A204.1 (cell line): ENCODE measurements around the gene DNER.
A peak's percentile ranks its signal among the peaks of the same experiment; 100 is the strongest.

Experiments used
- FAIRE-seq: peaks from 2 replicates; lab custom pipeline; 2012; peaks lifted over from hg19 to GRCh38; lab: Jason Lieb, UNC

DNER gene

DNA sequence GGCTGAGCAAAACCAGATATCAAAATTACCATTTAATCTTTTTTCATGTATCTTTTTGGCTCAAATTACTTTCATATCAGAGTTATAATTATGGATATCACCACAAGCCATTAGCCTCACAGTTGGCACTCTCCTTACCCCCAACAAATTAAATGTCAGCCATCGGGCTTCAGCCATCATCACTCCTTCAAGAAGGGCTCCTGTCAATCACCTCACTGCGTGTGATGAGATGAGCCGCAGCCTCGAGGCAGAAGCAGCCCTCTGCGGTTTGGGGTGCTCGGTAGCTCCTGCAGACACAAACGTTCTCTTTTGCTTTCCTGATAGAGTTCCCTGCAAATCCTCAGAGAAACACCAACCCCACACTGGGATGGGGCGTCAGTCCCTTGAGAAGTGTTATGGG is 94.1 kb downstream of the DNER start:
- no peak for FAIRE-seq

DNA sequence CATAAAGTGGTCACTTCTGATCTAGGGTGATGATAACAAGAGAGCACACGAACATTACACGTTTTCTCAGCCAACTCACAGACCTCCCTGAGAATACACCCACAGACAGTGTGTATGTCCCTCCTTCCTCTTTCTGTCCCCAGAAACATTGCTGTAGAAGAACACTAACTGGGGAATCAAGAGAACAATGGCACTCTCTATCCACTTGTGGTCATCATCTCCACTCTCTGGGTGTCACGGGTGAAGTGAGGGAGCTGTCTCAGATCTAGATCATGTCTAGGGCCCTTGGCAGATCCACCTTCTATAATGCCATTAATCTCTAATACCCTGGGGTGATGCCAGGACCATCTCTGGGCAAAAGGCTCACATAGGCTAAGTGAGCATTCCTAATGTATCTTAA is 97.9 kb downstream of the DNER start:
- FAIRE-seq: no peak

DNA sequence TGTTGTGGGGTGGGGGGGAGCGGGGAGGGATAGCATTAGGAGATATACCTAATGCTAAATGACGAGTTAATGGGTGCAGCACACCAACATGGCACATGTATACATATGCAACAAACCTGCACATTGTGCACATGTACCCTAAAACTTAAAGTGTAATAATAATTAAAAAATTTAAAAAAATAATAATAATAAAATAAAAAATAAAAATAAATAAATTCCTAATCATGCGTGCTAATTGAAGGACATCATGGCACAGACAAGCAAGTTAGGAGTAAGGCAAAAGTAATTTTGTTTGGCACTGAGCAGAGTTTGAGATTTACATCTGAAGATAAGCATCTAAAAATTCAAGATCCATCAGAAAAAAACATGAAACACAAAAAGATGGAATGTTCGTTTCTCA is 100.3 kb downstream of the DNER start:
- FAIRE-seq: peak; percentile 70

GRCh38 chr2:229612384-229612971 is 101.9 kb downstream of the DNER start:
- no peak for FAIRE-seq

DNA sequence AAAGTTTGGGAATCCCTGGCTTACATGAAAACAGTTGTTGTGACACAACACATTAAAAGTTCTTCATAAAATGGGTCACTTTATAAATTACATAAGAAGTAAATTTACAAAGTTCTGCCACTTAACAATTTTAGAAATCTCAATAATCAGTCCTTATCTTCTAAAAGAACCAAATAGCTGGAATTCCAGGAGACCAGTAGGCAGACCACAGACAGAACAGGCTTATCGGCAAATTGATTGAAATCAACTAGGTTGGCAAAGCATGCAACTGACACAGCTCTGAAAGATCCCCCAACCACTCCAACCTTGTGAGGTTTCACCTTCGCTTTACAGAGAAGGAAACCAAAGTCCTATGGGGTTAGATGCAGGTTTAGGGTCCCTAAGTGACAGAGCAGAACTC is 103.0 kb downstream of the DNER start:
- FAIRE-seq: no peak

GRCh38 chr2:229610872-229611271 is 103.5 kb downstream of the DNER start:
- no peak for FAIRE-seq

DNA sequence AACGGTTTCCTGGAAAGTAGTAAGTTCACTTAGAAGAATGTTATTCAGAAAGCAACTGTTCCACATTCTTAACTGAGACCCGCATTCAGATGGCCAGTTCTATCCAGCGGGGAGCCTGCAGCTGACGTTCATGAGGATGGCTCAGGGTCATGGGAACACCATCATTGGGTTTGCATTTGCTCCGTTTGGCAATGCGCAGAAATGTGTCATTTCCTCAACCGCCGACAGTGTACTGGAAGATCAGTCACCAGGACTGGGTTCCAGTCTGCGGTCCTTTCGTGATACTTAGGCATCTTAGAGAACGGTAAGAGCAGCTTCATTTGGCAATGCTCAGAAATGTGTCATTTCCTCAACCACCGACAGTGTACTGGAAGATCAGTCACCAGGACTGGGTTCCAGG is 104.0 kb downstream of the DNER start:
- FAIRE-seq: peak; percentile 99

DNA sequence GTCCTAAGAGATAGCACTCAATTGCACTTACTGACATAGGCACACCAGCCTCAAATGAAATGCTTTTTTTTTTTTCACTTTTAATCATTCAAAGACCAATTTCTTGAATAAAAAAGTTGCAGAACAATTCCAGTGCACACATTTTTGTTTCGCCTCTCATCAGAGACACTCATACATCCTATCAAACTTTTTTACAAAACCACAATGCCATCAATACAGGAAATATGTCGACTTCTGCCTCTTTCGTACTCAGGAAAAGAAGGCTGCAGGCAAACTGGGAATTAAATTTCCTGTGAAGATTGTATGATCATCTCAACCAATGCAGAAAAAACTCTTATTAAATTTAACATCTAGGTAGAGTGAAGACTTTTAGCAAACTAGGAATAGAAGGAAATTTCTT is 112.4 kb downstream of the DNER start:
- no peak for FAIRE-seq

DNA sequence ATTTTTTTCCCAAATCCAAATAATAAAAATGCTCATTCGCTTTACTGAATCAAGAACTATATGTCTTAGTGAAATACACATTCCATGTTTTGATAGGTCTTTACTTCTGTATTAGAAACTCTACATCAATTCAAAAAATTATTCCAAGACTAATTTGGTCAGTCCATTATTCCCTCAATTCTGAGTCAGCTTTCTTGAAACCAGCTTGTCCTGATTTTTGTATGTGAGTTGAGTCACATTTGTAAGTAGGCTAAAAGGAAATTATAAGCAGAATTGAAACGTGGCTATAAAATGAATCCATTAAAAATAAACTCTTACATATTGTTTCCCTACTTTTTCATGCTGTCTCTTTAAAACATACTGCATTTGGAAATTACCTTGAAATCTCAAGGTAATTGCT is 113.0 kb downstream of the DNER start:
- FAIRE-seq: no peak

DNA sequence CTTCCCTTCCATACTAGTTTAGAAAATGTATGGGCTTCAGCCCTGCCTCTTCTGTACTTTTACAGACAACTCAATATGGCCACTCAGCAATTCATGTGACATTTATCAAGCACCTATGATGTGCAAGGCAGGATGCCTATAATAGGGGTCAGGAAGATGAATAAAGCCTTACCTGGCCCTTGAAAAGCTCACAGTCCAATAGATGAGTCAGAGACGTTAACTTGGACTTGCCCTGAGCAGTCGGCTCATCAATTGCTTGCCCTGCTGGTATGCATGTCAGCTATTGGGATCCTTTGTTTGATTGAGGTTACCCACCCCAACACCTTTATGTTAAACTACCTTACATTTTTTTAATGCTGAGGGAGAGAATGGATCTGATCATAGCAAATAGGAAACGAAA is 116.1 kb downstream of the DNER start:
- no peak for FAIRE-seq

GRCh38 chr2:229596796-229597195 is 117.6 kb downstream of the DNER start:
- no peak for FAIRE-seq

DNA sequence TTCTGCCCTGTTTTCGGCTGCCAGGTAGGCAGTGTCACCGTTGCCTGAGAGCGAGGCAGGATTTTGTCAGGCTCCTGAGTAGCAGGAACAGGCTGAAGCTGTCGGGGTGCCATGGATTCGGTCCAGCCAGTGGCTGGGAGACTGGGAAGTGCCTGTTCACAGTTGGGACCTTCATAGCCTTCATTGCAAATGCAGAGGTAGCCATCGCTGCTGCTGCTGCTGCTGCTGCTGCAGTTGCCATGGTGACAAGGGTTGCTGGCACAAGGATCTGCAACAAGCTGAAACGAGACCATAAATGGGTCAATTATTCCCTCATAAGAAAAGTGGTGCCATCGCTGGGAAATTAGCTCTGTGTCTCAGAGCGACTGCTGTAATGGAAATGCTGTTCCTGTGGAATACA is 122.7 kb downstream of the DNER start:
- FAIRE-seq: no peak

- peak; percentile 95 for FAIRE-seq
Observed at GRCh38 chr2:229586746-229587705, 127.3 kb downstream of the DNER start.

DNA sequence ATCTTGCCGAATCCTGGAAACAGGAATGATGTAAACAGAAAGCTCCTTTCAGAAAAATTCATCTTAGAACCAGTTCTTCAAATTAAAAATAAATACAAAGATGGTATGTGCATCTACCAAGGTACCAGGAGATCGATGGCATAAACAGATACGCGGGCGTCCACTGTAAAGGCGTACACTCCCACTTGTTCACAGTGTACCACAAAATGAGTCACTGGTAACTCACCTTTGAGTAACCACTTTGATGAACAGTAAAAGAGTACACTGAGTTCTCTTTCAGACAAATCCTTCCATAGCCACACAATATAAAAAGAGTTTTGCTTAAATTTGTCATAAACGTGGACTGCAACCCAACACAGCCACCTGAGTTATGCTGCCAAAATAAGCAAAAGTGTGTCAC is 128.3 kb downstream of the DNER start:
- peak; percentile 74 for FAIRE-seq

- FAIRE-seq: peak; percentile 48
Observed at GRCh38 chr2:229582151-229582550, 132.2 kb downstream of the DNER start.

- FAIRE-seq: no peak
Observed at GRCh38 chr2:229578052-229578846, 136.1 kb downstream of the DNER start.

GRCh38 chr2:229575569-229576315 is 138.6 kb downstream of the DNER start:
- peak; percentile 11 for FAIRE-seq

DNA sequence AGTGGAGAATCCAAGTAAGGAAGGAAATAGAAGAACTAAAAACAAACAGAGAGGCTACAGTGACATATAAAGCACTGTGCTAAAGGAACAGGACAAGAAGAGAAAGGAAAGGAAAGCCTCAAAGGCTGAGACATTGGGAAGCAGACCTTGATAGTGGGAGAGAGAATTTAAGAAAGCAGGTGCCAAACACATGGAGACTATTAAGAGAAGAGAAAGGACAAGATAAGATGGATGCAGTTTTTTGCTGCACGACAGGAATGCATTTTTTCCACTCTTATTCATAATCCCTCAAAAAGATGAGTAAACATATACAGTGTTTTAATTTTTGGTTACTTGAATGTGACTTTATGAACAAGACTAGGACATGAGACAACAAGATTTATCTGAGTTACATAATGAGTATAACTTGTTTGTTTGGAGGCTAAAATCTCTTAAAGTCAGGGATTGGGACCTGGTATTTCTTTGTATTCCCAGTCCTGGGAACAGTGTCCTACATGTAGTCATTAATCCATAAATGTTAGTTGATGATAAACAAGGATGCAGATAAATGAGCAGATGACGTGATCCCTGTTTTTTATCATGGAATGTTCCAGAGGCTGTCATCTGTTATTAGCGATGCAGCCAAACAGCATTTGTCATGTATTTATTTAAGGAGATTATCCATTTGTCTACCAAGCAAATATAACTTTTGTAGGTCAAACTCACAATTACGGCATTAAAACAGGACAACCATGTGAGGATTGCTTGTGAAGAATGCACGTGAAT is 141.7 kb downstream of the DNER start:
- no peak for FAIRE-seq

GRCh38 chr2:229571243-229571642 is 143.1 kb downstream of the DNER start:
- no peak for FAIRE-seq

DNA sequence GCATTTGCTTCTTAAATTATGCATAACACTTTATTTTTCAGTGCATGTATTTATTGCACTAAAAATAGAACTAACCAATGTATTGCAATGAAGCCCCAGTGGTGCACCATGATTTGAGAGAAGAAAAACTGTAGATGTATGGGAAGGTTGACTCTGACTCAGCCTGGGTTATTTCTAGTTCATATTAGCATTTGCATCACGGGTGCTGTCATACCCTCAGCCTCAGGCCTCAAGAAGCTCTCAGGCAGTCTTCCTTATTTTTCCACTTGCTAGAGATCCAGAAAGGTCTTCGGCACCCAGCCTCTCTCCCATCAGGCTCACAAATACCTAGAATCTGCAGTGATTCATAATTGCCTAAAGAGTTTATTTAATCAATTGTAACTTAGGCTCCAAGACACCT is 148.0 kb downstream of the DNER start:
- FAIRE-seq: no peak

DNA sequence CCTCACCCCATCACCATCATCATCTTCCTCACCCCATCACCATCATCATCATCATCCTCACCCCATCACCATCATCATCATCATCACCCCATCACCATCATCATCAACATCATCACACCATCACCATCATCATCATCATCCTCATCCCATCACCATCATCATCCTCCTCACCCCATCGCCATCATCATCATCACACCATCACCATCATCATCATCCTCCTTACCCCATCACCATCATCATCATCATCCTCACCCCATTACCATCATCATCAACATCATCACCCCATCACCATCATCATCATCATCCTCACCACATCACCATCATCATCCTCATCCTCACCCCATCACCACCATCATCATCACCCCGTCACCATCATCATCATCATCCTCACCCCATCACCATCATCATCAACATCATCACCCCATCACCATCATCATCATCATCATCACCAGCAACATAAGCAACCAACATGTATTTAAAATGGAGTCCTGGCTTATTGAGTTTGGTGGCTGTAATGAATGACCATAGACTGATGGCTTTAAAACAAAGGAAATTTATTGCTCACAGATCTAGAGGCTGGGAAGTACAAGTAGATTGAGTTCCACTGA is 150.0 kb downstream of the DNER start:
- FAIRE-seq: no peak
